PC-9 (cell line): Measurements from ENCODE around the gene MAP3K19.

Source experiments
- CTCF ChIP-seq: fragments of 200-600 bp; sonication (generic); conservative IDR thresholded peaks from 2 replicates; pipeline ENCODE4 v1.6.1; 2017; ENCODE audit warnings: mixed run types, antibody characterized with exemption, mild to moderate bottlenecking, moderate library complexity
- EZH2 ChIP-seq: fragments of 200-600 bp; sonication (generic); IDR thresholded peaks from 2 replicates; pipeline ENCODE4 v1.8.0; 2017; ENCODE audit warnings: antibody characterized with exemption, low read depth

GRCh38 chr2:135010200-135010942 is 36.9 kb downstream of the MAP3K19 start:
- TF ChIP-seq CTCF, result no peak
- no peak for TF ChIP-seq EZH2
